Skeletal muscle tissue (tissue), 4 donors: ENCODE measurements around the gene PTPN6. TPM values are rescaled to one million over a fixed set of nuclear protein-coding genes. Genes with fewer than 3 reads are reported as not detected.
A peak's percentile ranks its signal among the peaks of the same experiment; 100 is the strongest.

Experiments used
- H3K27ac ChIP-seq: one replicate; pipeline ENCODE4 v1.7.0; 2013; ENCODE audit warnings: mild to moderate bottlenecking, low read depth, low read length, inconsistent platforms
- H3K27me3 ChIP-seq, 3 donors: one replicate each; pipeline ENCODE4 v1.7.0; 2013; ENCODE audit warnings: low read length in 3 of 3; ENCODE audit not compliant: control insufficient read depth in 3 of 3, insufficient read depth in 3 of 3
- H3K36me3 ChIP-seq, 3 donors: one replicate each; pipeline ENCODE4 v1.7.0; 2013; ENCODE audit warnings: low read length in 3 of 3; ENCODE audit not compliant: control insufficient read depth in 3 of 3, insufficient read depth in 3 of 3
- H3K4me1 ChIP-seq, 3 donors: one replicate each; pipeline ENCODE4 v1.7.0; 2013; ENCODE audit warnings: low read length in 3 of 3, mild to moderate bottlenecking in 3 of 3; ENCODE audit not compliant: control insufficient read depth in 3 of 3, insufficient read depth in 3 of 3
- H3K4me3 ChIP-seq, 3 donors: one replicate each; pipeline ENCODE4 v1.7.0; 2013; ENCODE audit warnings: low read length in 3 of 3
- H3K9ac ChIP-seq, 3 donors: one replicate each; pipeline ENCODE4 v1.7.0; 2013; ENCODE audit warnings: low read length in 3 of 3, mild to moderate bottlenecking in 3 of 3, moderate library complexity in 2 of 3, low read depth in 1 of 3
- H3K9me3 ChIP-seq, 3 donors: one replicate each; pipeline ENCODE4 v1.7.0; 2013; ENCODE audit warnings: low read length in 3 of 3; ENCODE audit not compliant: control insufficient read depth in 3 of 3
- total RNA-seq: library from RNA; depleted of rRNA; stranded (reverse); fragments of >200 nt; gene quantifications from one replicate; pipeline ENCODE4 v1.2.3, GENCODE V29; 2014
- donor health status: Osteomylitis.

The PTPN6 gene
- total RNA-seq, 1 donor from 2014 or later, result 7.8 TPM

DNA sequence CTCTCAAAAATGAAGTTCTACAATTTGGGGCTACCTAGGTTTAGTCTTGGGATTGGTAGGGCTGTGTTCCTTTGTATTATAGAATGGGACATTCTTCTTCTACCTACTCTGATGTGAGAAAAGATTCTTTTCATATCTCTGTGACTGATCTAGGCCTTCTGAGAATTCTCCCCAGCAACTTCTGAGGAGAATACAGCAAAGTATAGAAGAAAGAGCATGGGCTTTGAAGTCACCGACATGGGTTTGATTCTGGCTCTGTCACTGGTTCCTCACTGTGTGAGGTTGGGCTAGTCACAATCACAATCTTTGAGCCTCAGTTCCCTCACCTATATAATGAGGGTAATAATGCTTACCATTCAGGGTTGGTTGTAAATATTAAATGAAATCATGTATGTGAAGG is 18.4 kb upstream of the PTPN6 start:
- H3K4me3 ChIP-seq, result no peak overlapping the region
- no peak overlapping the region for H3K27ac ChIP-seq
- H3K4me1 ChIP-seq, result peaks cover 35 to 56% (median 47%) of the 10 kb centered on the region in 3 donors
- no peaks in the 10 kb centered on the region for H3K9me3 ChIP-seq
- H3K27me3 ChIP-seq, result no peaks in the 10 kb centered on the region
- peak overlapping the region in 1 of 3 donors; percentile 1 for H3K9ac ChIP-seq
- peaks cover 6 to 15% (median 14%) of the 10 kb centered on the region in 3 donors for H3K36me3 ChIP-seq

DNA sequence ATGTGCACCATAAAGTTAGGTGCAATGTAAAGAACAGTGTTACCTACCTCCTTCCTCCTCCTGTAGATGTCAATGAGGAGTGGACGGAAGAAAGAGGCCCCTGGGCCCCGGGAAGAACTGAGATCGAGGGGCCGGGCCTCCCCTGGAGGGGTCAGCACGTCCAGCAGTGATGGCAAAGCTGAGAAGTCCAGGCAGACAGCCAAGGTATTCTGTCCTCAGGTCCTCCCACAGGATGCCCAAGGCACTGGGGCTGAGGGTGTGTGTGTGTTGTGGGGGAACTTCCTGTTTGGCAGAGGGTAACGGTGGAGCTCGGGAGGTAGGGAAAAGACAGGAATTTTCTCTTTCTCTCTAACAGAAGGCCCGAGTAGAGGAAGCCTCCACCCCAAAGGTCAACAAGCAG is 17.0 kb upstream of the PTPN6 start:
- Histone ChIP-seq H3K9me3 (no peaks in the 10 kb centered on the region), H3K9ac (no peak overlapping the region), H3K4me1 (peaks cover 38 to 61% (median 51%) of the 10 kb centered on the region in 3 donors), H3K27me3 (no peaks in the 10 kb centered on the region), H3K27ac (peak overlapping the region; percentile 69), H3K36me3 (peaks cover 8 to 19% (median 14%) of the 10 kb centered on the region in 3 donors), H3K4me3 (no peak overlapping the region)

DNA sequence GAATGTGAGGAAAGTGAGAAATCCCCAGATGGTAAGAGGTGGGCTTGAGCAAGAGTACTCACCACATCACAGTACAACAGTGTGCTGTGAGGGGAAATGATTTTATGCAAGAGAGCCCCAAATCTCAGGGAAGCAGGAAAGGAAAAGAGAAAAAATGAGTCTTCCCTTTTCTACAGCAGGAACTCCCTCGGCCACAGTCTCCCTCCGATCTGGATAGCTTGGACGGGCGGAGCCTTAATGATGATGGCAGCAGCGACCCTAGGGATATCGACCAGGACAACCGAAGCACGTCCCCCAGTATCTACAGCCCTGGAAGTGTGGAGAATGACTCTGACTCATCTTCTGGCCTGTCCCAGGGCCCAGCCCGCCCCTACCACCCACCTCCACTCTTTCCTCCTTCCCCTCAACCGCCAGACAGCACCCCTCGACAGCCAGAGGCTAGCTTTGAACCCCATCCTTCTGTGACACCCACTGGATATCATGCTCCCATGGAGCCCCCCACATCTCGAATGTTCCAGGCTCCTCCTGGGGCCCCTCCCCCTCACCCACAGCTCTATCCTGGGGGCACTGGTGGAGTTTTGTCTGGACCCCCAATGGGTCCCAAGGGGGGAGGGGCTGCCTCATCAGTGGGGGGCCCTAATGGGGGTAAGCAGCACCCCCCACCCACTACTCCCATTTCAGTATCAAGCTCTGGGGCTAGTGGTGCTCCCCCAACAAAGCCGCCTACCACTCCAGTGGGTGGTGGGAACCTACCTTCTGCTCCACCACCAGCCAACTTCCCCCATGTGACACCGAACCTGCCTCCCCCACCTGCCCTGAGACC is 15.6 kb upstream of the PTPN6 start:
- peak overlapping the region; percentile 69 for H3K27ac ChIP-seq
- H3K4me1 ChIP-seq, result peaks cover 26 to 52% (median 39%) of the 10 kb centered on the region in 3 donors
- H3K36me3 ChIP-seq, result peaks cover 9 to 23% (median 14%) of the 10 kb centered on the region in 3 donors
- H3K9me3 ChIP-seq, result no peaks in the 10 kb centered on the region
- no peak overlapping the region for H3K9ac ChIP-seq
- no peaks in the 10 kb centered on the region for H3K27me3 ChIP-seq
- no peak overlapping the region for H3K4me3 ChIP-seq

DNA sequence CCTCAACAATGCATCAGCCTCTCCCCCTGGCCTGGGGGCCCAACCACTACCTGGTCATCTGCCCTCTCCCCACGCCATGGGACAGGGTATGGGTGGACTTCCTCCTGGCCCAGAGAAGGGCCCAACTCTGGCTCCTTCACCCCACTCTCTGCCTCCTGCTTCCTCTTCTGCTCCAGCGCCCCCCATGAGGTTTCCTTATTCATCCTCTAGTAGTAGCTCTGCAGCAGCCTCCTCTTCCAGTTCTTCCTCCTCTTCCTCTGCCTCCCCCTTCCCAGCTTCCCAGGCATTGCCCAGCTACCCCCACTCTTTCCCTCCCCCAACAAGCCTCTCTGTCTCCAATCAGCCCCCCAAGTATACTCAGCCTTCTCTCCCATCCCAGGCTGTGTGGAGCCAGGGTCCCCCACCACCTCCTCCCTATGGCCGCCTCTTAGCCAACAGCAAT is 14.9 kb upstream of the PTPN6 start:
- H3K4me3 ChIP-seq, result no peak overlapping the region
- peaks cover 26 to 52% (median 39%) of the 10 kb centered on the region in 3 donors for H3K4me1 ChIP-seq
- H3K27ac ChIP-seq, result peak overlapping the region; percentile 92
- H3K36me3 ChIP-seq, result peaks cover 11 to 29% (median 14%) of the 10 kb centered on the region in 3 donors
- H3K9ac ChIP-seq, result no peak overlapping the region
- no peaks in the 10 kb centered on the region for H3K9me3 ChIP-seq
- no peaks in the 10 kb centered on the region for H3K27me3 ChIP-seq

DNA sequence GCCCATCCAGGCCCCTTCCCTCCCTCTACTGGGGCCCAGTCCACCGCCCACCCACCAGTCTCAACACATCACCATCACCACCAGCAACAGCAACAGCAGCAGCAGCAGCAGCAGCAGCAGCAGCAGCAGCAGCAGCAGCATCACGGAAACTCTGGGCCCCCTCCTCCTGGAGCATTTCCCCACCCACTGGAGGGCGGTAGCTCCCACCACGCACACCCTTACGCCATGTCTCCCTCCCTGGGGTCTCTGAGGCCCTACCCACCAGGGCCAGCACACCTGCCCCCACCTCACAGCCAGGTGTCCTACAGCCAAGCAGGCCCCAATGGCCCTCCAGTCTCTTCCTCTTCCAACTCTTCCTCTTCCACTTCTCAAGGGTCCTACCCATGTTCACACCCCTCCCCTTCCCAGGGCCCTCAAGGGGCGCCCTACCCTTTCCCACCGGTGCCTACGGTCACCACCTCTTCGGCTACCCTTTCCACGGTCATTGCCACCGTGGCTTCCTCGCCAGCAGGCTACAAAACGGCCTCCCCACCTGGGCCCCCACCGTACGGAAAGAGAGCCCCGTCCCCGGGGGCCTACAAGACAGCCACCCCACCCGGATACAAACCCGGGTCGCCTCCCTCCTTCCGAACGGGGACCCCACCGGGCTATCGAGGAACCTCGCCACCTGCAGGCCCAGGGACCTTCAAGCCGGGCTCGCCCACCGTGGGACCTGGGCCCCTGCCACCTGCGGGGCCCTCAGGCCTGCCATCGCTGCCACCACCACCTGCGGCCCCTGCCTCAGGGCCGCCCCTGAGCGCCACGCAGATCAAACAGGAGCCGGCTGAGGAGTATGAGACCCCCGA is 14.3 kb upstream of the PTPN6 start:
- Histone ChIP-seq H3K4me1 (peaks cover 26 to 57% (median 39%) of the 10 kb centered on the region in 3 donors), H3K27me3 (no peaks in the 10 kb centered on the region), H3K4me3 (peak overlapping the region; percentile 48 to 91 (median 87)), H3K9me3 (no peaks in the 10 kb centered on the region), H3K9ac (peak overlapping the region; percentile 51 to 98 (median 93)), H3K36me3 (peaks cover 14 to 32% (median 16%) of the 10 kb centered on the region in 3 donors), H3K27ac (peak overlapping the region; percentile 92)

DNA sequence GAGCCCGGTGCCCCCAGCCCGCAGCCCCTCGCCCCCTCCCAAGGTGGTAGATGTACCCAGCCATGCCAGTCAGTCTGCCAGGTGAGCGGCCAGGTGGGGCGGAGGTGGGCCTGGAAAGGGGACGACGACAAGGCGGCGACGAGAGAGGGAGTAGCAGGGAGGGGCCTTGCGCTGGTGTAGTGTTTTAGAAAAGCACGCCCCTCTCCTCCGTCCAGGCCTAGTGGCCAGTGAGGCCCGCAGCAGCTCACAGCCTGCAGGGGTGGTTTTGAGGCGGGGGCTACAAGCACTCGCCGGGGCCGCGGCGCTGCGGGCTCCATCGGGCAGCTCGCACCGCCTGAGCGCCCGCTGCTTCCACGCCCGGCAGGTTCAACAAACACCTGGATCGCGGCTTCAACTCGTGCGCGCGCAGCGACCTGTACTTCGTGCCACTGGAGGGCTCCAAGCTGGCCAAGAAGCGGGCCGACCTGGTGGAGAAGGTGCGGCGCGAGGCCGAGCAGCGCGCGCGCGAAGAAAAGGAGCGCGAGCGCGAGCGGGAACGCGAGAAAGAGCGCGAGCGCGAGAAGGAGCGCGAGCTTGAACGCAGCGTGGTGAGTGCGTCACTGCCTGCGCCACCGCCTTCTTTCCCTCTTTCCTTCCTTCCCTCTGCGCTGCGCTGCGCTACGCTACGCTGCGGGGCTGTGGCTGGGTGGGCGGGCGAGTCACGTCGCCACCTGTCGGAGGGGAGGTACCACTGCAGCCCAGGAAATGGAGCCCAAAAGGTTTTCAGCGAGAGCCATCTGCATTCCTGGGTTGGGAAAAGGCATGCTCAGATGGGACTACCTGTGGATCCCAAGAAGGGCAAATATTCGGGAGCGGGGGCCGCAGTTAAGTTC is 13.4 kb upstream of the PTPN6 start:
- peak overlapping the region; percentile 78 to 91 (median 87) for H3K4me3 ChIP-seq
- peak overlapping the region; percentile 92 to 98 (median 93) for H3K9ac ChIP-seq
- peaks cover 27 to 61% (median 44%) of the 10 kb centered on the region in 3 donors for H3K4me1 ChIP-seq
- H3K36me3 ChIP-seq, result peaks cover 14 to 32% (median 16%) of the 10 kb centered on the region in 3 donors
- H3K27me3 ChIP-seq, result no peaks in the 10 kb centered on the region
- H3K27ac ChIP-seq, result peak overlapping the region; percentile 92
- H3K9me3 ChIP-seq, result no peaks in the 10 kb centered on the region

DNA sequence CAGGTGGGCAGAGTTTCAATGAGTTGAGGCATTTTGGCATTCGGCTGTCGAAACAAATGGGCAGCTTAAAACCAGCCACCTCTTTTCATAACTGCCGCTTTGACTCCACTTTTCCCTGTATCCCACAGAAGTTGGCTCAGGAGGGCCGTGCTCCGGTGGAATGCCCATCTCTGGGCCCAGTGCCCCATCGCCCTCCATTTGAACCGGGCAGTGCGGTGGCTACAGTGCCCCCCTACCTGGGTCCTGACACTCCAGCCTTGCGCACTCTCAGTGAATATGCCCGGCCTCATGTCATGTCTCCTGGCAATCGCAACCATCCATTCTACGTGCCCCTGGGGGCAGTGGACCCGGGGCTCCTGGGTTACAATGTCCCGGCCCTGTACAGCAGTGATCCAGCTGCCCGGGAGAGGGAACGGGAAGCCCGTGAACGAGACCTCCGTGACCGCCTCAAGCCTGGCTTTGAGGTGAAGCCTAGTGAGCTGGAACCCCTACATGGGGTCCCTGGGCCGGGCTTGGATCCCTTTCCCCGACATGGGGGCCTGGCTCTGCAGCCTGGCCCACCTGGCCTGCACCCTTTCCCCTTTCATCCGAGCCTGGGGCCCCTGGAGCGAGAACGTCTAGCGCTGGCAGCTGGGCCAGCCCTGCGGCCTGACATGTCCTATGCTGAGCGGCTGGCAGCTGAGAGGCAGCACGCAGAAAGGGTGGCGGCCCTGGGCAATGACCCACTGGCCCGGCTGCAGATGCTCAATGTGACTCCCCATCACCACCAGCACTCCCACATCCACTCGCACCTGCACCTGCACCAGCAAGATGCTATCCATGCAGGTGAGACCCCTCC is 12.6 kb upstream of the PTPN6 start:
- peak overlapping the region; percentile 78 to 91 (median 87) for H3K4me3 ChIP-seq
- peaks cover 11 to 31% (median 16%) of the 10 kb centered on the region in 3 donors for H3K36me3 ChIP-seq
- H3K27ac ChIP-seq, result peak overlapping the region; percentile 92
- peak overlapping the region; percentile 74 to 98 (median 93) for H3K9ac ChIP-seq
- H3K4me1 ChIP-seq, result peaks cover 32 to 61% (median 41%) of the 10 kb centered on the region in 3 donors
- H3K9me3 ChIP-seq, result no peaks in the 10 kb centered on the region
- no peaks in the 10 kb centered on the region for H3K27me3 ChIP-seq

DNA sequence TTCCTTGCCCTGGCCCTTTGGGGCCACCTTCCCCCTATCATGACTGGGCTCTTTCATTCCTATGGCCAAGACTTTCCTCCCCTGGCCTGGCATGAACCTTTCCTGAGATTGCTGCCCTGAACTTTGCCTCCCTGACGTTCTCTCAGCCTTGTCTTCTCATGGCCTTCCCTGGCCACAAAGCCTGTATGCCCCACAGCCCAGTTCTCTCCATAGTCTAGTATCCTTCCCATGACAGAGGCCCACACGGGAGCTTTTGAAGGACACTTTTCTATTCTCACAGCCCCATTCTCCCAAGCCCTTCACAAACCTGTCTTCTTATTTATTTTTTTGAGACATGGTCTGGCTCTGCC is 12.0 kb upstream of the PTPN6 start:
- Histone ChIP-seq H3K9ac (peak overlapping the region in 2 of 3 donors; percentile 93 to 98), H3K4me3 (peak overlapping the region in 1 of 3 donors; percentile 22), H3K9me3 (no peaks in the 10 kb centered on the region), H3K27ac (no peak overlapping the region), H3K36me3 (peaks cover 7 to 27% (median 16%) of the 10 kb centered on the region in 3 donors), H3K27me3 (no peaks in the 10 kb centered on the region), H3K4me1 (peaks cover 27 to 59% (median 35%) of the 10 kb centered on the region in 3 donors)
